ENCODE data around the gene GYS1.
"Not testable (repeated sequence)": the region's sequence is repeated elsewhere in the genome, so short reads cannot be mapped to it uniquely, and the experiment has no call there.

Gene GYS1

GRCh38 chr19:48993175-48994034 is at the start of gene GYS1, which contains the start of gene RUVBL2:
Gene GYS1, minus strand, starts transcription at chr19:48993309. Its CDS starts 197 bp downstream, at chr19:48993112.
Gene RUVBL2, plus strand, starts transcription at chr19:48993887. Its CDS starts 25 bp downstream, at chr19:48993912.
- DNase-seq (ENCODE audit: extremely low read depth in 1 of 2, low read depth in 1 of 2), result peak; percentile 99 to 100

GRCh38 chr19:49042666-49043065 is 49.6 kb upstream of the GYS1 start:
- DNase-seq (ENCODE audit: extremely low read depth in 1 of 2, low read depth in 1 of 2), result not testable (repeated sequence)

GRCh38 chr19:49042177-49042576 is 49.1 kb upstream of the GYS1 start:
- DNase-seq (ENCODE audit: extremely low read depth in 1 of 2, low read depth in 1 of 2), result no peak

DNA sequence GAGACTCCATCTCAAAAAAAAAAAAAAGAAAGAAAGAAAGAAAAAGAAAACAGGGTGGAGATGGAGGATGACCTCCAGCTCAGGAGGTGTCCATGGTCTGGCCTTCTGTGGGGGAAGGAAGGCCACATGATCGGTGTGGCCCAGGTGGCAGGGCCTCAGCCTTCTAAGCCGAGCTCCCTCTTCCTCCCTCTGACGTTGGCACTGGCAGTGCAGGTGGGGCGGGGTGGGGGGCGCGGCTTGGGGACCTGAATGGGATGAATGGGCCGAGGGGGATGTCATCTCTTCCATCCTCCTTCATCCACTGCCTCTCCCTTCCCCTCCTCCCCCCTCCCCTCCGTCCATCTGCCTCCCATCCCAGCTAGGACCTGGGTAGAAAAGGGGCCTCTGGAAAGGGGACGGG is 46.6 kb upstream of the GYS1 start:
- DNase-seq (ENCODE audit: extremely low read depth in 1 of 2, low read depth in 1 of 2), result not testable (repeated sequence)

DNA sequence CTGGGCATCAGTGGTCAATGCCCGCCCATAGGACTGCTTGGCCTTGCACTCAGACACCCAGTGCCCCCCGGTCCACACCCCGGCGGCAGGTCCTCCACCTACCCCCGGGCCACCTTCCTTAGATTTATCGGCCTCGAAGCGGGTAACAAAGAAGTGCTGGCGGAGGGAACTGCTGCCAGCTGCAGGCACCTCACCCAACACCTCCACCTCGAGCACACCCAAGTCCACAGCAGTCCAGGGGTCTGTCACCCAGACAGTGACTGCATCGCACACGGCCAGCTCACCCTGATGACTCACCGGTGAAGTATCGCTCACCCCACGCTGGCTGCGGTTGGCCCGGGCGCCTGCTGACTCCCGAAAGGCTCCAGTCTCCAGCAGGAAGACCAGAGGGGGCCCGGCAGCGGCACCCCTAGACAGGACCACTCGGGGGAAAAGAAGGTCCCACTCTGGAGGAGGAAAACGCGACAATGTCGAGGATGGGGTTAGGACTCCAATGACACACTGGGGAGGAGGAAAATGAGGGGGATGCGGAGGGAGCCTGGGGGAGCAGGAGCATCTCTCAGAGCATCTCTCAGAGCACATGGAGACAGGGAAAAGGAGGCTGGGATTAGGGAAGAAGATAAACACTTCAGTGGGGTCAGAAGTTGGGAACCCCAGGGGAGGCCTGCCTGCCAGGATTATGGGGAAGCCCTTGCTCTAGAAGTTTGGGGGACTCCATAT is 45.6 kb upstream of the GYS1 start:
- not testable (repeated sequence) for DNase-seq (ENCODE audit: extremely low read depth in 1 of 2, low read depth in 1 of 2)

DNA sequence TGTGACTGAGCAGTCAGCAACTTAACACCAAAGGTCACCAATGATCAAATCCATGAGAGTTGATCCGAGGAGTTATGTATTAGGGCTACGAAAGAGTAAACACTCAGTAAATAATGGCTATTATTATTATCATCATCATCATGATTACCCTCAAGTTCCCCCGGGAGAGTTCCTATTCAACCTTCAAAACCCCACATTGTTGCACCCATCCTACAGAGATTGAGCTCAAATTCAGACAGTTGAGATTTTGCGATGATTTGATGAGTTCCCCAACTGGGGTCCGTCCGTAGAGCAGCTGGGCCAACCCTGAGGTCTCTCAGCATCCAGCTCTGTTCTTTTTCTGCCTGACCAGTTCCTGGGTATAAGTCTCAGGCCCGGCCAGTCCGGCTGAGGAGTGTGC is 45.0 kb upstream of the GYS1 start:
- DNase-seq (ENCODE audit: extremely low read depth in 1 of 2, low read depth in 1 of 2), result not testable (repeated sequence)

DNA sequence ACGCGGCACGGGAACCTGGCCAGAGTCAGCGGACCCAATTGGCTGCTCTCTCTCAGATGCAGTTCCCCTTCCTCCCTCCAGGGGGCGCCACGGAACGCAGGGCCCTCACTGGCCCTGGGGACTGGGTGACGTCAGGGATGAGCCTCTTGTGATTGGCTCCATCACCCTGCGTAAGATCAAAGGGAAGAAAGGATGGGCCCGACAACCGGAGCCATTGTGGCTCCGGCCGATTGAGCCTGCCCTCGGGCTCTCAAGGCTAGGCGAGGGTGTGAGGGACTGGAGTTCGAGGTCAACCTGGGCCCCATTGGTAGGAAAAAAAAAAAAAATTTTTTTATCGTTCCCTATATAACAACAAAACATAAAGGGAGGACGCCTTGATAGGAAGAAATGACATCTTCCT is 43.7 kb upstream of the GYS1 start, which contains the start of gene CGB1:
CGB1 (minus strand) TSS at position 81 of the 400 bp plus-strand sequence. CDS start 184 bp downstream, outside the sequence.
- peak; percentile 46 to 57 for DNase-seq (ENCODE audit: extremely low read depth in 1 of 2, low read depth in 1 of 2)

DNA sequence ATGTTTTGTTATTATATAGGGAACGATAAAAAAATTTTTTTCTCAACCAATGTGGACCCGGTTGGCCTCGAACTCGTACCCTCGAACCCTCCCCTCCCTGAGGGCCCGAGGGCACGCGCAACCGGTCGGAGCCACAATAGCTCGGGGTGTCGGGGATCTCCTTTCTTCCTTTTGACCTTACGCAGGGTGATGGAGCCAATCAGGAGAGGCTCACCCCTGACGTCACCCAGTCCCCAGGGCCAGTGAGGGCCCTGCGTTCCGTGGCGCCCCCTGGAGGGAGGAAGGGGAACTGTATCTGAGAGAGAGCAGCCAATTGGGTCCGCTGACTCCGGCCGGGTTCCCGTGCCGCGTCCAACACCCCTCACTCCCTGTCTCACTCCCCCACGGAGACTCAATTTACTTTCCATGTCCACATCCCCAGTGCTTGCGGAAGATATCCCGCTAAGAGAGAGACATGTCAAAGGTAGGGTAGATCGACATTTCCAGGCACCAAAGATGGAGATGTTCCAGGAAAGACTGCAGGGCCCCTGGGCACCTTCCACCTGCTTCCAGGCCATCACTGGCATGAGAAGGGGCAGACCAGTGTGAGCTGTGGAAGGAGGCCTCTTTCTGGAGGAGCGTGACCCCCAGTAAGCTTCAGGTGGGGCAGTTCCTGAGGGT is 38.7 kb upstream of the GYS1 start, which contains the start of gene CGB2:
CGB2 (plus strand) TSS at position 249 of the 660 bp plus-strand sequence; CDS start at position 455, 206 bp downstream.
- peak; percentile 74 to 83 for DNase-seq (ENCODE audit: extremely low read depth in 1 of 2, low read depth in 1 of 2)

GRCh38 chr19:49030323-49030722 is 37.2 kb upstream of the GYS1 start:
- DNase-seq (ENCODE audit: extremely low read depth in 1 of 2, low read depth in 1 of 2), result not testable (repeated sequence)

DNA sequence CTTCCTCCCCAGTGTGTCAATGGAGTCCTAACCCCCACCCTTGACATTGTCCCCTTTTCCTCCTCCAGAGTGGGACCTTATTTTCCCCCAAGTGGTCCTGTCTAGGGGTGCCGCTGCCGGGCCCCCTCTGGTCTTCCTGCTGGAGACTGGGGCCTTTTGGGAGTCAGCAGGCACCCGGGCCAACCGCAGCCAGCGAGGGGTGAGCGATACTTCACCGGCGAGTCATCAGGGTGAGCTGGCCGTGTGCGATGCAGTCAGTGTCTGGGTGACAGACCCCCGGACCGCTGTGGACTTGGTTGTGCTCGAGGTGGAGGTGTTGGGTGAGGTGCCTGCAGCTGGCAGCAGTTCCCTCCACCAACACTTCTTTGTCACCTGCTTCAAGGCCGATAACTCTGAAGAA is 36.6 kb upstream of the GYS1 start:
- DNase-seq (ENCODE audit: extremely low read depth in 1 of 2, low read depth in 1 of 2), result not testable (repeated sequence)

GRCh38 chr19:49028686-49029085 is 35.6 kb upstream of the GYS1 start:
- DNase-seq (ENCODE audit: extremely low read depth in 1 of 2, low read depth in 1 of 2), result not testable (repeated sequence)

- not testable (repeated sequence) for DNase-seq (ENCODE audit: extremely low read depth in 1 of 2, low read depth in 1 of 2)
Measured at GRCh38 chr19:49025599-49025998, 32.5 kb upstream of the GYS1 start.

DNA sequence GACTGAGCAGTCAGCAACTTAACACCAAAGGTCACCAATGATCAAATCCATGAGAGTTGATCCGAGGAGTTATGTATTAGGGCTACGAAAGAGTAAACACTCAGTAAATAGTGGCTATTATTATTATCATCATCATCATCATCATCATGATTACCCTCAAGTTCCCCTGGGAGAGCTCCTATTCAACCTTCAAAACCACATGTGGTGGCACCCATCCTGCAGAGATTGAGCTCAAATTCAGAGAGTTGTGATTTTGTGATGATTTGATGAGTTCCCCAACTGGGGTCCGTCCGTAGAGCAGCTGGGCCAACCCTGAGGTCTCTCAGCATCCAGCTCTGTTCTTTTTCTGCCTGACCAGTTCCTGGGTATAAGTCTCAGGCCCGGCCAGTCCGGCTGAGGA is 32.0 kb upstream of the GYS1 start:
- not testable (repeated sequence) for DNase-seq (ENCODE audit: extremely low read depth in 1 of 2, low read depth in 1 of 2)

DNA sequence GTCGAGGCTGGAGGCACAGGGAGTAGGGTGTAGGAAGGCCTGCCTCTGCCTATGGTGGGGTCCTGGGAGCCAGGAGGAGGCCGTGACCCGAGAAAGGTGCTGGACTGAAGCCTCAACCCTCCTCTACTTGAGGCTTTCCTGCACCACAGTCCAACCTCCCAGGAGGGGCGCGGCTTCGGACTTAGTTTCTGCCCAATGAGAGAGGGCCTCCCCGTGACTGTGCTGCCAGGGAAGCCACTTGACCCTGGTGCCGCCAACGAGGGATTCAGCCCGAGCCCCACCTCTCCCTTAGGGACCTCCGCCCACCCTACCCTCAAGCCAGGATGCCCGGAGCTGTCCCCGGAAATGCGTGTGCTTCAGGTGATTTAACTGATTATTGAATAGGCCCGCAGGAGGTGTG is 31.1 kb upstream of the GYS1 start, which contains the start of gene CGB3:
CGB3 (minus strand) TSS at position 101 of the 400 bp plus-strand sequence. CDS start 362 bp downstream, outside the sequence.
- not testable (repeated sequence) for DNase-seq (ENCODE audit: extremely low read depth in 1 of 2, low read depth in 1 of 2)

DNA sequence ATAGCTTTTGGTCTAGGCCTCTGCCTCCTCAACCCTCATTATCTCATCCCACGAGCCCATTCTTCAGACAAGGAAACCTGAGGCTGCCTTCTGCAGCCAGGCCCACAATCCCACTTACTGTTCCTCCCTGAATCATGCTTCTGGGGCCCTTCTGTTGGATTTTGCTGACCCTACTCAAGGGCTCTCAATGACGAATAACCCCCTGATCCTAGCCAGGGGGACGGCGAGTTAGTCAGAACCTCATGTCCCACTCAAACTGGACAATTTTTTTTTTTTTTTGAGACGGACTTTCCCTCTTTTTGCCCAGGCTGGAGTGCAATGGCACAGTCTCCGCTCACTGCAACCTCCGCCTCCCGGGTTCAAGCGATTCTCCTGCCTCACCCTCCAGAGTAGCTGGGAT is 29.0 kb upstream of the GYS1 start:
- DNase-seq (ENCODE audit: extremely low read depth in 1 of 2, low read depth in 1 of 2), result no peak

DNA sequence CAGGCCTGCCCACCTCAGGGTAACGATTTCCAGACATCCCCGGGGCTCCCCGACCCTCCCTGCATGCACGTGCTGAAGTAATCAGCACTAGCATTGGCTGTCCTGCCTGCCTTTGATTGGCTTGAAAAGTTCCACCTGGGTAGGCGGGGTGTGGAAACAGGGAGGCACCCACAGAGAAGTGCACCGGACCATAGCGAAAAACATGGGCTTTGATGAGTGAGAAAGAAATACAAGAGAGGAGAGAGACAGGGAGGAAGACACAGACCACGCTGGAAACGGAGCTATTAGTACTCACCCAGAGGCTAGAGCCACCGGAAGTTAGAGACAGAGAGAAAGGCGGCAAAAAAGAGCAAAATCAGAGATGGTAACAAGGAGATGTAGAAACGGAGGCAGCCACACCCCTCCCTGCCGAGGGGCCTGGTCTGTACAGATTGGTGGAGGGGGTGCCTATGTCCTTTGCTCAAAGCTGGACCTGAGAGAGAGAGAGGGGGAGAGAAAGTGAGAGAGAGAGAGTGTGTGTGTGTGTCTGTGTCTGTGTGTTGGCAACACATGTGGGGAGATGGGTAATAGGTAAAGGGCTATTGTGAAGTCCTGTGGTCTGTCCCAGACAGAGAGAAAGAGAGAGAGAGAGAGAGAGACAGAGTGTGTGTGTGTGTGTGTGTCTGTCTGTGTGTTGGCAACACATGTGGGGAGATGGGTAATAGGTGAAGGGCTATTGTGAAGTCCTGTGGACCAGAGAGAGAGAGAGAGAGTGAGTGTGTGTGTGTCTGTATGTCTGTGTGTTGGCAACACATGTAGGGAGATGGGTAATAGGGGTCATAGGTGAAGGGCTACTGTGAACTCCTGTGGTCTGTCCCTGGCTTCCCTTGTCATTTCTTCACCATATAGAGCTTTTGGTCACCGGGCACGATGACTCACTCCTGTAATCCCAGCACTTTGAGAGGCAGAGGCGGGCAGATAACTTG is 28.1 kb upstream of the GYS1 start:
- no peak for DNase-seq (ENCODE audit: extremely low read depth in 1 of 2, low read depth in 1 of 2)

- no peak for DNase-seq (ENCODE audit: extremely low read depth in 1 of 2, low read depth in 1 of 2)
Measured at GRCh38 chr19:49020342-49020741, 27.2 kb upstream of the GYS1 start.

DNA sequence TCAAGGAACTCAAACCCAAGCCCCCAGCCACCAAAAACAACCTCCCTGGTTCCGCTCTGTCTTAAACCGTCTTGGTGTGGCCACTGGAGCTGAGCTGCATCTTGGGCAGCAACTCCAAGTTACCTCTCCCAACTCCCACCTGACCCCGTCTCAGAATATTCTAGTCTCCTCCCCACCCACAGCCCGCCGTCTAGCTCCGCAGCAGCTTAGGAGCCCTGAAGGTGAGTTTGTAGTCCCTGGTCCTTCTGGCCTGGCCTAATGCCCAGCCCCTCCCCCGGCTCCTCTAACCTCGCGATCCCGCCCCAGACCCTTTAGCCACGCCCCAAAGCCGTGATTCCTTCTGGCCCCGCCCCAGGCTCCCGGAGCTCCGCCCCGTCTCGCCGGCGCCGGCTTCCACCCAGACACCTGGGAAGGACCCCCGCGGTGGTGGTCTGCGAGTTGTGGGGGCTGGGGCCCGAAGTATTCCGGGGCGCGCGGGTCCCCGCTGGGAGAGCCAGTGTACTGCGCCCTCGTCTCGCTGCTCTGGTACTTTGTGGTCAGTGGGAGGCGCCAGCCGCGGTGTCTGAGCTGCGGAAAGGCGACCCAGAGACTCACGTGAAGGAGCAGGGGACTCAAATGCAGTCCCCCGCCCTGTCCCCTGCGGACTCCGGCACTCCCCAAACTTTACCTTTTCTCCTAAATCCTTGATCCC is 26.3 kb upstream of the GYS1 start:
- peak in 1 of 2 donors; percentile 53 for DNase-seq (ENCODE audit: extremely low read depth in 1 of 2, low read depth in 1 of 2)
